Immature natural killer cell (primary cell): ENCODE measurements around the gene PSPC1. TPM values are rescaled to one million over a fixed set of nuclear protein-coding genes. Genes with fewer than 3 reads are reported as not detected.

Source experiments
- DNase-seq, 3 donors: peaks; one replicate each; pipeline ENCODE4 v3.0.0; 2022; ENCODE audit warnings: mixed read lengths in 1 of 3
- H3K27ac Mint-ChIP-seq, 6 donors: one replicate each; pipeline ENCODE4 v1.8.0; 2020; ENCODE audit warnings: mixed read lengths in 6 of 6, mild to moderate bottlenecking in 5 of 6, inconsistent platforms in 4 of 6, moderate library complexity in 3 of 6
- H3K27me3 Mint-ChIP-seq, 3 donors: one replicate each; pipeline ENCODE4 v1.8.0; 2020 to 2021; ENCODE audit warnings: low read depth in 3 of 3, mild to moderate bottlenecking in 3 of 3, mixed read lengths in 3 of 3, moderate library complexity in 3 of 3, inconsistent platforms in 1 of 3
- H3K36me3 Mint-ChIP-seq, 3 donors: one replicate each; pipeline ENCODE4 v1.8.0; 2020; ENCODE audit warnings: mixed read lengths in 3 of 3, inconsistent platforms in 2 of 3, mild to moderate bottlenecking in 2 of 3
- H3K4me1 Mint-ChIP-seq, 2 donors: one replicate each; pipeline ENCODE4 v1.8.0; 2020; ENCODE audit warnings: inconsistent platforms in 2 of 2, mild to moderate bottlenecking in 2 of 2, mixed read lengths in 2 of 2, moderate library complexity in 1 of 2
- H3K4me3 Mint-ChIP-seq, 5 donors: one replicate each; pipeline ENCODE4 v1.8.0; 2020; ENCODE audit warnings: mild to moderate bottlenecking in 5 of 5, mixed read lengths in 5 of 5, inconsistent platforms in 3 of 5, moderate library complexity in 3 of 5
- H3K9me3 Mint-ChIP-seq, 6 donors: one replicate each; pipeline ENCODE4 v1.8.0; 2020; ENCODE audit warnings: mild to moderate bottlenecking in 6 of 6, mixed read lengths in 6 of 6, inconsistent platforms in 4 of 6, moderate library complexity in 3 of 6
- polyA plus RNA-seq, 3 donors: library from polyadenylated mRNA; unstranded; fragments of 300-500 nt; fragmentation: Illumina TruSeq; gene quantifications; one replicate each; pipeline ENCODE4 v1.2.3, GENCODE V29; 2021

The PSPC1 gene
- polyA plus RNA-seq, 3 donors from 2014 or later: 26.6 to 37.4 (median 36.6) TPM

GRCh38 chr13:19685034-19685433, 97.7 kb downstream of the PSPC1 start:
- DNase-seq: no peak
- H3K4me1 Mint-ChIP-seq: peaks cover 5 to 50% of the 10 kb centered on the region in 2 donors
- no peaks in the 10 kb centered on the region for H3K9me3 Mint-ChIP-seq
- H3K4me3 Mint-ChIP-seq: no peak overlapping the region
- H3K27ac Mint-ChIP-seq: peak overlapping the region in 4 of 6 donors; percentile 3 to 62 (median 31)
- H3K27me3 Mint-ChIP-seq: peaks cover 0 to 2% (median under 1%) of the 10 kb centered on the region in 3 donors
- no peaks in the 10 kb centered on the region for H3K36me3 Mint-ChIP-seq

DNA sequence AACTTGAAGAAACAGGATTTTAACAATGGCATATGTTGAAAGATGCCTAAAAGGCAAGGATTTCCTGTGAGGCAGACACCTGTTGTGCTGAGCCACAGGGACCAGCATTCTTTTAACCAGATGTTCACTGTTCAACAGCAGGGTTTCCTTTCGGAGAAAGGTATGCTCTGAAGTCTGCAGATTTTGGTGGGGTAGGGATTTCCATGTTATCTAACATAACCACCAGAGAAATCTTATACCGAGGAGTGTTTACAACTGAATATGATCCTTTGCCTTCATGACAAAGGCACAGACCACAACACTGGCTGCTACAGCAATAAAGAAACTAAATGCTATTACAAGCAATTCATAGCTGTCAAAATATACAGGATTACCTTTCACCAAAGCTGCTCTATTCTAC, 101.2 kb downstream of the PSPC1 start:
- H3K27me3 Mint-ChIP-seq: peaks cover under 1 to 2% (median 2%) of the 10 kb centered on the region in 3 donors
- peak overlapping the region in 2 of 6 donors; percentile 19 to 53 for H3K27ac Mint-ChIP-seq
- H3K9me3 Mint-ChIP-seq: no peaks in the 10 kb centered on the region
- no peak for DNase-seq
- no peak overlapping the region for H3K4me3 Mint-ChIP-seq
- peaks cover 8 to 57% of the 10 kb centered on the region in 2 donors for H3K4me1 Mint-ChIP-seq
- peaks cover 3 to 4% (median 3%) of the 10 kb centered on the region in 3 donors for H3K36me3 Mint-ChIP-seq

- Mint-ChIP-seq H3K4me1 (peaks cover 8 to 52% of the 10 kb centered on the region in 2 donors), H3K27ac (peak overlapping the region in 2 of 6 donors; percentile 31 to 34), H3K4me3 (no peak overlapping the region), H3K27me3 (peaks cover 2% of the 10 kb centered on the region in 3 donors), H3K36me3 (peaks cover 3 to 4% (median 3%) of the 10 kb centered on the region in 3 donors), H3K9me3 (no peaks in the 10 kb centered on the region)
- DNase-seq: no peak
These were observed 102.0 kb downstream of the PSPC1 start for GRCh38 chr13:19680751-19681150.

DNA sequence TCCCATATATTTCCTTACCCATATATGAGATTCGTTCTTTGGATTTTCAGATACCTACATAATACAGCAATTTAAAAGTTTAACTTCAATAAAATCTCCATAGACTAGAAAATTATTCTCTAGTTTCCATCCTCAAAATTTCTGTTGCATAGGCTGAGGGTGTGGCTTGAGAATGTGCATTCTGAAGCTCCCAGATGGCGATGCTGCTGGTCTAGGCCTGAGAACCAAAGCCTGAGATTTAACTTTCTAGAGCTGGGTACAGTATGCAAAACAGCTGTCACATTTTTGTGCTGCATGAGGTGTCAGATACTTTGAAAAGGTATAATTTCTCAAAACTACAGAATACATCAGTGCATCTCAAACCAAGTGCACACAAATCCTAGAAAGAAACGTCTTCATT, 106.6 kb downstream of the PSPC1 start:
- no peak for DNase-seq
- Mint-ChIP-seq H3K36me3 (peaks cover 12 to 25% (median 18%) of the 10 kb centered on the region in 3 donors), H3K4me1 (peaks cover 6 to 20% of the 10 kb centered on the region in 2 donors), H3K4me3 (no peak overlapping the region), H3K9me3 (no peaks in the 10 kb centered on the region), H3K27me3 (peaks cover 0 to 2% (median 2%) of the 10 kb centered on the region in 3 donors), H3K27ac (peak overlapping the region in 4 of 6 donors; percentile 8 to 76 (median 40))

DNA sequence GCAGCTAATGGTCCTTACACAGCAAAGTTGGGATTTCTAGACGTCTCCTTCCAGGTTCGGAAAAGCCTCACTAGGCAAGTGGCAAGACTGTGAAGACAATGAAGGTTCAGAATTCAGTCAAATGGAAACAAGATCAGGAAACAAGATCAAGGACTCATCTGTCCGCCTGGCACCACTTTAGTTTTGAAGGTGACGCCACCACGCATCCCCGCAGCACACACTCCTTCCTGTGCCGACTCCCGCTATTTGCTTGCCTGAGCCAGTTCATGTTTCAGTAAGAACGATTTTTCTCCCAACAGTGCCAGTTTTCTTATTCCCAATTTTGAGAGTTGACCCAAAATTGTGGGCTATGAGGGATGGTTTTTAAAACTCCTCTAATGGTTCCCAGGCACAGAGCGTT, 107.8 kb downstream of the PSPC1 start:
- H3K9me3 Mint-ChIP-seq: no peaks in the 10 kb centered on the region
- no peak for DNase-seq
- H3K4me1 Mint-ChIP-seq: peaks cover 6 to 20% of the 10 kb centered on the region in 2 donors
- no peak overlapping the region for H3K4me3 Mint-ChIP-seq
- peaks cover 15 to 35% (median 27%) of the 10 kb centered on the region in 3 donors for H3K36me3 Mint-ChIP-seq
- peaks cover 0 to 2% (median 0%) of the 10 kb centered on the region in 3 donors for H3K27me3 Mint-ChIP-seq
- H3K27ac Mint-ChIP-seq: peak overlapping the region in 5 of 6 donors; percentile 13 to 69 (median 47)

DNA sequence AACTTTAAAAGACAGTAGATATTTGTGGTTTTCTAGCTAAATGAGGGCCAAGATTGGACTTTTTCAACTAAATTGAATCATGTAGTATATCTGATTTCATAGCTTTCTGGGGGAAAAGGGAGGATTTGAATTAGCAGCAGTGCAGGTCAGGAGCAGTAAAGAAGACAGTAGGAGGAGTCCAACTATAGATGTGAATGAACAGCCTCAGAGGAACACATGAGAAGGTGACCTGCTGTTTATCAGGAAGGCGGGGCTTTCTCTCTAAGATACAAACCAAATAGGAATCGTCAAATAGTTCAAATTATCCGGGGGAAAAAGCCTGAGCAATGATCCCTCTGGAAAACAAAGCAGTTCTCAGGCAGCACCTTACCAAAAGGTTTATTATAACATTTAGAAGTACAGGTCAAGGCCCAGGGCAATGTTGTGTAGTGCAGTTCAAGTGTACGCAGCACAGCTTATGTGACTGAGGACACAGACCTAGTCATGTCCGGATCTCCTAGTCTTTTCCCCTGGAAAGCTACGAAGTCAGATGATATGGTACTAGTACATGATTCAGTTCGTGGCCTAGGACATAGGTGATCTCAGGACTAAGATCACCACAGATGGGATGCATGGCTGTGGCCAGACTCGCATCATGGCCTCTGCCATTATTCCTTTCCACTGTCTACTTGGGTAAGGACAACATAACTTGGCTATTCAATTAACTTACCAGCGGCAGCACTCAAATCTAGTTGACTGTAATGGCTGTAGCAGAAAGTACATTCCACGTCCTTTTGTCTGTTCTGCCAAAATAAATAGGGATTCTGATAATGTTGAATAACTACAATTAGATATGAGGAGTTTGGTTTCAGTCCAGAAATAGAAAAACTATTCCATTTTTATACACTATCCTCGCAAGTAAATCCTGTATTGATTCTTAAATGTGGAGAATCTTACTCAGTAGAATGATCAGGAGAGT, 109.0 kb downstream of the PSPC1 start:
- Mint-ChIP-seq H3K9me3 (no peaks in the 10 kb centered on the region), H3K4me1 (peaks cover 6 to 15% of the 10 kb centered on the region in 2 donors), H3K36me3 (peaks cover 15 to 37% (median 30%) of the 10 kb centered on the region in 3 donors), H3K4me3 (no peak overlapping the region), H3K27ac (peak overlapping the region in 5 of 6 donors; percentile 5 to 66 (median 47)), H3K27me3 (peaks cover 0 to 2% (median 0%) of the 10 kb centered on the region in 3 donors)
- no peak for DNase-seq

DNA sequence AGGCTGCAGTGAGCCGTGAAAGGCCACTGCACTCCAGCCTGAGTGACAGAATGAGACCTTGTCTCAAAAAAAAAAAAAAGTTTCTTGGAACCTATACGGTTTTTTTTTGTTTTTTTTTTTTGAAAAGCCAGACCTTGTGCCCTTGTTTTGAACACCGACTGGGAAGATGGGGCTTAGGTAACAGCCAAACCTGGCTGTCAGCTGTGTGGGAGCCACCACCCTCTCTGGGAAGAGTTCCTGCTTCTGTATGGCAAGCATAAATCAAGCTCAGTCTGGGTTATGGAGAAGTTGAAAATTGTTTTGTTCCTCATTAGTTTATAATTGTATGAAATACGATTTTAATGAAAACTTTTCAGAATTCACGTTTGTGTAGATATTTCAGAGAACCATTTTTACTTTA, 109.8 kb downstream of the PSPC1 start:
- no peak for DNase-seq
- peaks cover 15 to 45% (median 31%) of the 10 kb centered on the region in 3 donors for H3K36me3 Mint-ChIP-seq
- peaks cover 4 to 10% of the 10 kb centered on the region in 2 donors for H3K4me1 Mint-ChIP-seq
- peaks cover 0 to 2% (median under 1%) of the 10 kb centered on the region in 3 donors for H3K27me3 Mint-ChIP-seq
- no peaks in the 10 kb centered on the region for H3K9me3 Mint-ChIP-seq
- no peak overlapping the region for H3K4me3 Mint-ChIP-seq
- peak overlapping the region in 2 of 6 donors; percentile 45 to 66 for H3K27ac Mint-ChIP-seq

- H3K4me1 Mint-ChIP-seq: peaks cover 0 to 7% of the 10 kb centered on the region in 2 donors
- H3K4me3 Mint-ChIP-seq: no peak overlapping the region
- peaks cover 0 to 1% (median 0%) of the 10 kb centered on the region in 3 donors for H3K27me3 Mint-ChIP-seq
- peak overlapping the region in 5 of 6 donors; percentile 29 to 59 (median 37) for H3K27ac Mint-ChIP-seq
- no peak for DNase-seq
- H3K9me3 Mint-ChIP-seq: no peaks in the 10 kb centered on the region
- H3K36me3 Mint-ChIP-seq: peaks cover 15 to 46% (median 39%) of the 10 kb centered on the region in 3 donors
These were observed 112.6 kb downstream of the PSPC1 start for GRCh38 chr13:19670147-19670546.

DNA sequence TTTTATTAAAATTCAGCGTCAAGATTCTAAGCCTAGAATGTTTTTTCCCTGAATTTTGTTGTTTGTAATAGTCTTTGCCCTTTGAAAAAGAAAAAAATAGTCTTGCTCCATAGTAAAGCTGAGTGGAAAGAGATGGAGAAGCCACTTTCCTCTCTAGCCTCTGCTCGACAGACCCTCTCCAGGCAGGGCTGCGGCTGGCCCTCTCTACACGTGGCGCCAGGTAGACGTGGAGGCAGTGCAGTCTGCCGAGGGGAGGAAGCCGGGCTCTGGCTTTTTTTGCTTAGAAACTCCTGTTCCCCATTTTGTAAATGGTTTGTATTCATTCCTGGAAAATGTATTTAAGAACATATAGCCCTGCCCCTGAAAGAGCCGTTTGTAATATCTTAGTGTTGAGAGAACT, 114.0 kb downstream of the PSPC1 start:
- Mint-ChIP-seq H3K4me3 (no peak overlapping the region), H3K36me3 (peaks cover 11 to 47% (median 33%) of the 10 kb centered on the region in 3 donors), H3K27ac (peak overlapping the region in 2 of 6 donors; percentile 35 to 61), H3K27me3 (peaks cover 0 to 1% (median 0%) of the 10 kb centered on the region in 3 donors), H3K4me1 (peaks cover 4 to 12% of the 10 kb centered on the region in 2 donors), H3K9me3 (no peaks in the 10 kb centered on the region)
- no peak for DNase-seq

- no peak for DNase-seq
- Mint-ChIP-seq H3K36me3 (peaks cover 7 to 46% (median 26%) of the 10 kb centered on the region in 3 donors), H3K27ac (peak overlapping the region in 4 of 6 donors; percentile 10 to 56 (median 38)), H3K4me3 (no peak overlapping the region), H3K4me1 (peaks cover 4 to 12% of the 10 kb centered on the region in 2 donors), H3K9me3 (no peaks in the 10 kb centered on the region), H3K27me3 (peaks cover 0 to 1% (median 0%) of the 10 kb centered on the region in 3 donors)
These were observed 117.3 kb downstream of the PSPC1 start for GRCh38 chr13:19665427-19665859.

DNA sequence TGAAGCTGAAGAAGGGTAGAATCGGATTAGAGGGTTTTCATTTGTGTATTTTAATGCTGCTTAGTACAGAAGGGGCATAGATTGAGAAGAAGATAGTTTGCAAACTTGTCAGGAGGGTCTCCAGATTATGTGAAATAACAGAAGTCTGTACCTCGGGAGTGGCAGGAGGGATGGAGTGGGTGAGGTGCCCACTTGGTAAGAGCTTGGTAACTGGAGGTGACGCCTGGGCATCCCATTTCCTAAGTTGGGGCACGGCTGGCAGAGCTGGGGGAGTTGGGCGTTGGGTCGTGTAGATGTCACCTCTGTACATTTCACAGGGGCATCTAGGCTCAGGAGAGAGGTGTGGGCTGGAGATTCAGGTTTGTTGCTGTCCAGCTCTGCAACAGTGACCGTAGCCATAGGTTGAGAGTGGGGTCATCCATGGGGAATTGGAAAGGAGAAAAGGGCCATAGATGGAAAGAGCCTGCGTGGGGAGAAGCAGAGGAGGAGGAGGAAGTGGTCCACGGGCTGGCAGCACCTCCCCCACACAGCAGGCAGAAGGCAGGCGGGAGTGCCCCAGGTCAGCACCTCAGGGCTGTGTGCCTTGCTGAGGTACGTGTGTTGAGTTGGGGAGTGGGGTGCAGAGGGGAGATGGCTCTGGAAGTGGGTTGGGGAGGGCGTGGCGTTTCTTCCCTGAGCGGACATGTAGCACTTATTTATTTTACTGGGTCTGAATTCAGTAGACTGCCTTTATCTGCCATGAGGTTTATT, 118.1 kb downstream of the PSPC1 start:
- Mint-ChIP-seq H3K27me3 (peaks cover 0 to 1% (median 0%) of the 10 kb centered on the region in 3 donors), H3K36me3 (peaks cover 10 to 44% (median 22%) of the 10 kb centered on the region in 3 donors), H3K27ac (peak overlapping the region; percentile 36 to 88 (median 66)), H3K9me3 (no peaks in the 10 kb centered on the region), H3K4me3 (no peak overlapping the region), H3K4me1 (peaks cover 4 to 12% of the 10 kb centered on the region in 2 donors)
- DNase-seq: no peak

DNA sequence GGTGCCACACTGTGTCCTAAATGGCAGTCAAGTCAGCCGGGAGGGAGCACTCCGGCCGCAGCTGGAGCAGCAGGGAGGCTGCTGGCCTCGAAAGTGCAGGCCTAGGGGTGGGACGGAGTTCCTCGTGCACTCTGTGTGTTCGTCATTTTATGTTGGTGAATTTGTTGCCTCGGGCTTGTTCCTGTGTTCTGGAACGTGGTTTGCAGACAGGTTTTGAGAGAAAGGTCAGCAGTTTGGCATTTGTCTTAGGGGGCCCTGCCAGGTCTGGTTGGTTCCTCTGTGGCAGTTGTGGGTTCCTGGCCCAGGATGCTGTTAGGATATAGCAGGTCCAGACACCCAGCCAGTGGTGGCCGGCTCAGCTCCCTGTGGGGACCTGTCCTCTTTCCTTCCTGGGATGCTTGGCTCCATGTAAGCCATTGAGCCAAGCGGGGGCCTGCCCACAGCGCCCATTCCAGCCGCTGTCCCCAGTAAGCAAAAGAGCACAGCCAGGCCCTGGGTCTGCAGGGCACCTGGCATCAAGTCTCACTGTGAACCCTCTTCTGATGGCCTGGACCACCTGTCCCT, 119.2 kb downstream of the PSPC1 start:
- Mint-ChIP-seq H3K9me3 (no peaks in the 10 kb centered on the region), H3K36me3 (peaks cover 15 to 48% (median 27%) of the 10 kb centered on the region in 3 donors), H3K27ac (peak overlapping the region in 1 of 6 donors; percentile 24), H3K4me1 (peaks cover 5 to 17% of the 10 kb centered on the region in 2 donors), H3K27me3 (peaks cover 0 to 1% (median 0%) of the 10 kb centered on the region in 3 donors), H3K4me3 (no peak overlapping the region)
- no peak for DNase-seq

DNA sequence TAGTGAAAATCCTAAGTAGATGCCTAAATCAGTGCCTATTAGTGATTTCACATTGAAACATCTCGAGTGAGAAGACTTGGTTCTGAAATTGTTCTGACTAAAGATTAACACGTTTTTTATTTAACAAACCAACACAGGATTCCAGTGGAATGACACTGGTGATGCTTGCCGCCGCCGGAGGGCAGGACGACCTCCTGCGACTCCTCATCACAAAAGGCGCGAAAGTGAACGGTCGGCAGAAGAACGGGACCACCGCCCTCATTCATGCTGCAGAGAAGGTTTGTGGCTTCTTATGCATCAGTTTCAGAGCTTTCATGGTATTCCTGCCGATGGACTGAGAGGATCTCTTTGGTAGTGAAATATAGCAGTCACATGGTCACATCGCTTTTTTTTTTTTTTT, 121.2 kb downstream of the PSPC1 start:
- Mint-ChIP-seq H3K36me3 (peaks cover 11 to 43% (median 24%) of the 10 kb centered on the region in 3 donors), H3K4me3 (no peak overlapping the region), H3K4me1 (peaks cover 5 to 25% of the 10 kb centered on the region in 2 donors), H3K27me3 (no peaks in the 10 kb centered on the region), H3K27ac (peak overlapping the region in 2 of 6 donors; percentile 23), H3K9me3 (no peaks in the 10 kb centered on the region)
- DNase-seq: no peak
